GM12878 (cell line): Measurements from ENCODE around the gene AGPAT4. TPM values are rescaled to one million over a fixed set of nuclear protein-coding genes. Genes with fewer than 3 reads are reported as not detected.

Source experiments
- ATAC-seq: fragments of 200-7000 bp; cut with Tn5 transposase; 3 replicates; pipeline ENCODE4 v1.9.1; 2020; ENCODE audit warnings: mild to moderate bottlenecking, moderate library complexity
- BruUV-seq: library from RNA; stranded (reverse); fragments of 400-500 nt; replicated peaks from 2 replicates; lab custom pipeline; 2021; lab: Mats Ljungman, UMichigan
- CTCF ChIA-PET: fragments of 300-600 bp; sonication (Branson Sonifier 250); formaldehyde crosslinking; extraction: SDS; loops from one replicate; lab custom pipeline; 2021; ENCODE audit warnings: inconsistent platforms; lab: Yijun Ruan, JAX
- POLR2A ChIA-PET: fragments of 350-600 bp; formaldehyde crosslinking; extraction: SDS; loops from one replicate; lab custom pipeline; 2021; ENCODE audit warnings: inconsistent platforms; lab: Charles Lee
- RAD21 ChIA-PET: fragments of 300-600 bp; sonication (Branson Sonifier 250); formaldehyde crosslinking; loops from one replicate; lab custom pipeline; 2023; ENCODE audit warnings: antibody characterized with exemption; ENCODE audit not compliant: unreplicated experiment; lab: Charles Lee
- SMC1A ChIA-PET: fragments of 300-600 bp; sonication (Branson Sonifier 250); formaldehyde crosslinking; loops from one replicate; lab custom pipeline; 2023; ENCODE audit not compliant: unreplicated experiment, uncharacterized antibody; lab: Charles Lee
- DNase-seq: peaks from one replicate; pipeline ENCODE4 v3.0.0-alpha.2; 2011; ENCODE audit warnings: low read depth, low spot score
- FAIRE-seq: peaks from 3 replicates; lab custom pipeline; 2011; peaks lifted over from hg19 to GRCh38; lab: Jason Lieb, UNC
- H2AFZ ChIP-seq: 2 replicates; pipeline ENCODE4 v1.6.0; 2011; ENCODE audit warnings: low read depth, low read length, control low read depth; ENCODE audit not compliant: control insufficient read depth
- H3K27ac ChIP-seq: 2 replicates; pipeline ENCODE4 v1.5.1; 2011; ENCODE audit warnings: control low read depth; ENCODE audit not compliant: control insufficient read depth, insufficient read depth
- H3K27me3 ChIP-seq, 2 experiments: replicated peaks in 1 of 2; 2 replicates each; pipeline versions ENCODE4 v1.6.0 to v1.6.1; 2011; ENCODE audit warnings: low read length in 1 of 2; ENCODE audit not compliant: control insufficient read depth in 2 of 2, insufficient read depth in 2 of 2
- H3K36me3 ChIP-seq, 2 experiments: 2 replicates each; pipeline ENCODE4 v1.5.1; 2011; ENCODE audit warnings: low read length in 1 of 2; ENCODE audit not compliant: control insufficient read depth in 2 of 2, insufficient read depth in 2 of 2
- H3K4me1 ChIP-seq: 2 replicates; pipeline ENCODE4 v1.6.1; 2011; ENCODE audit warnings: mild to moderate bottlenecking, low read length, moderate library complexity, mixed read lengths; ENCODE audit not compliant: control insufficient read depth, insufficient read depth
- H3K4me2 ChIP-seq: 2 replicates; pipeline ENCODE4 v1.6.0; 2011; ENCODE audit warnings: control low read depth; ENCODE audit not compliant: control insufficient read depth, insufficient read depth
- H3K4me3 ChIP-seq: fragments of 200-600 bp; sonication (generic); 2 replicates; pipeline ENCODE4 v1.5.1; 2016
- H3K79me2 ChIP-seq: 2 replicates; pipeline ENCODE4 v1.6.0; 2011; ENCODE audit warnings: low read length; ENCODE audit not compliant: control insufficient read depth, insufficient read depth
- H3K9ac ChIP-seq: 2 replicates; pipeline ENCODE4 v1.8.0; 2011; ENCODE audit warnings: low read length, control low read depth, mixed read lengths; ENCODE audit not compliant: control insufficient read depth, insufficient read depth
- H3K9me3 ChIP-seq: replicated peaks from 3 replicates; pipeline ENCODE4 v1.5.1; 2011; ENCODE audit warnings: mild to moderate bottlenecking, low read length; ENCODE audit not compliant: control insufficient read depth, insufficient read depth
- H4K20me1 ChIP-seq: 2 replicates; pipeline ENCODE4 v1.6.0; 2011; ENCODE audit not compliant: control insufficient read depth, insufficient read depth
- ATF3 ChIP-seq: IDR thresholded peaks from 2 replicates; pipeline ENCODE4 v1.6.1; 2011; ENCODE audit warnings: low read depth, mild to moderate bottlenecking, low read length, moderate library complexity, borderline replicate concordance; ENCODE audit errors: extremely low read depth
- BCL11A ChIP-seq: IDR thresholded peaks from 2 replicates; pipeline ENCODE4 v1.6.1; 2011; ENCODE audit warnings: low read depth, low read length
- BCL3 ChIP-seq: IDR thresholded peaks from 2 replicates; pipeline ENCODE4 v1.6.1; 2011; ENCODE audit warnings: borderline replicate concordance, low read depth, mild to moderate bottlenecking, moderate library complexity, low read length; ENCODE audit not compliant: insufficient read depth, poor library complexity, severe bottlenecking
- BHLHE40 ChIP-seq, 2 experiments: fragments of 450-650 bp in 1 of 2; IDR thresholded peaks; 2 replicates each; pipeline ENCODE4 v1.6.1; 2011 to 2017; ENCODE audit warnings: low read depth in 2 of 2, borderline replicate concordance in 1 of 2, improper control_type of control experiment in 1 of 2, low read length in 1 of 2, mild to moderate bottlenecking in 1 of 2
- CBX5 ChIP-seq: sonication (generic); IDR thresholded peaks from 2 replicates; pipeline ENCODE4 v1.6.1; 2016; ENCODE audit warnings: low read depth, moderate library complexity, mild to moderate bottlenecking, inconsistent platforms
- CEBPB ChIP-seq, 2 experiments: fragments of 150-350 bp in 1 of 2; IDR thresholded peaks; 2 replicates each; pipeline ENCODE4 v1.6.1; 2012 to 2014; ENCODE audit warnings: low read depth in 2 of 2, low read length in 2 of 2, borderline replicate concordance in 1 of 2, inconsistent platforms in 1 of 2
- KAT2A ChIP-seq: conservative IDR thresholded peaks from 2 replicates; pipeline ENCODE4 v1.6.1; 2011; ENCODE audit warnings: low read depth, low read length; ENCODE audit not compliant: control insufficient read depth
- MYB ChIP-seq: fragments of 150-350 bp; IDR thresholded peaks from 2 replicates; pipeline ENCODE4 v1.6.1; 2014; ENCODE audit warnings: mild to moderate bottlenecking, low read depth, low read length, borderline replicate concordance
- NFXL1 ChIP-seq: fragments of 450-650 bp; IDR thresholded peaks from 2 replicates; pipeline ENCODE4 v1.6.1; 2017; ENCODE audit warnings: antibody characterized with exemption, mild to moderate bottlenecking, borderline replicate concordance
- NFYB ChIP-seq: IDR thresholded peaks from 2 replicates; pipeline ENCODE4 v1.6.1; 2011; ENCODE audit warnings: low read depth, mild to moderate bottlenecking, low read length, improper control_type of control experiment, moderate library complexity; ENCODE audit not compliant: insufficient read depth
- POLR2A ChIP-seq: IDR thresholded peaks from 2 replicates; pipeline ENCODE4 v1.6.1; 2011; ENCODE audit warnings: low read depth, mild to moderate bottlenecking, low read length
- SRF ChIP-seq, 2 experiments: IDR thresholded peaks; 2 replicates each; pipeline ENCODE4 v1.6.1; 2011; ENCODE audit warnings: low read depth in 2 of 2, low read length in 2 of 2, mild to moderate bottlenecking in 1 of 2, moderate library complexity in 1 of 2
- STAT1 ChIP-seq: fragments of 450-650 bp; conservative IDR thresholded peaks from 2 replicates; pipeline ENCODE4 v1.6.1; 2014; ENCODE audit warnings: antibody characterized with exemption, mild to moderate bottlenecking
- TCF12 ChIP-seq: IDR thresholded peaks from 2 replicates; pipeline ENCODE4 v1.6.1; 2011; ENCODE audit warnings: low read depth, mild to moderate bottlenecking, low read length
- ZBTB4 ChIP-seq: fragments of 450-650 bp; formaldehyde crosslinking; IDR thresholded peaks from 2 replicates; pipeline ENCODE4 v1.4.0; 2022; ENCODE audit warnings: mild to moderate bottlenecking, moderate library complexity
- ZNF217 ChIP-seq: fragments of 450-650 bp; IDR thresholded peaks from 2 replicates; pipeline ENCODE4 v1.6.1; 2017; ENCODE audit warnings: antibody characterized with exemption, mild to moderate bottlenecking
- ZNF274 ChIP-seq: IDR thresholded peaks from one replicate; pipeline ENCODE4 v1.8.0; 2011; ENCODE audit not compliant: insufficient read length, insufficient read depth
- WGBS: methylation state at CpG from one replicate; pipeline ENCODE4 v1.1.6; 2016; ENCODE audit warnings: low lambda C conversion rate; ENCODE audit not compliant: insufficient replicate concordance, insufficient coverage; ENCODE audit errors: missing lambda C conversion rate; 5-methylcytosine and 5-hydroxymethylcytosine counted together
- in situ Hi-C: fragments of 300-500 bp; cut with MboI; formaldehyde crosslinking; loops from 9 replicates; pipeline ENCODE4 v1.14.3; 2018; ENCODE audit warnings: mixed read lengths
- intact Hi-C: fragments of 100-400 bp; cut with micrococcal nuclease; formaldehyde crosslinking; loops from one replicate; pipeline ENCODE4 v1.14.2; 2022; ENCODE audit not compliant: unreplicated experiment
- polyA plus RNA-seq, 11 experiments: library from polyadenylated mRNA; depleted of rRNA in 4 of 11; unstranded in 6 of 11; stranded (reverse) in 5 of 11; fragments of >200 nt; fragmentation: Nextera tagmentation in 4 of 11; fragmentation: Illumina TruSeq in 1 of 11; extraction: Ambion mirVana in 4 of 11; extraction: Trizol in 1 of 11; gene quantifications; 1 replicate in 1 of 11; 2 replicates in 10 of 11; pipeline versions ENCODE4 v1.2.1 to v1.2.3, GENCODE V29; 2011 to 2016; ENCODE audit warnings: inconsistent platforms in 2 of 11, missing spikeins in 2 of 11, low read depth in 1 of 11
- total RNA-seq, 4 experiments: library from RNA; depleted of rRNA in 3 of 4; stranded (reverse); fragments of >200 nt in 3 of 4; fragmentation: Illumina TruSeq in 1 of 4; extraction: Trizol in 1 of 4; gene quantifications; 2 replicates each; pipeline versions ENCODE4 v1.2.1 to v1.2.3, GENCODE V29; 2013 to 2021
- TF ChIP-seq, protein P1 (sequence below): IDR thresholded peaks from 2 replicates; pipeline ENCODE4 v1.6.1; 2011; ENCODE audit warnings: borderline replicate concordance, low read depth, mild to moderate bottlenecking, moderate library complexity, mixed read lengths, low read length; ENCODE audit not compliant: insufficient read depth; ENCODE audit errors: extremely low read length

The AGPAT4 gene
- total and polyA plus RNA-seq, 10 of the 15 experiments (the other 5 are each of a cell fraction or from before 2014, with no cell fraction given), result 0.34 to 2.2 (median 1.3) TPM

DNA sequence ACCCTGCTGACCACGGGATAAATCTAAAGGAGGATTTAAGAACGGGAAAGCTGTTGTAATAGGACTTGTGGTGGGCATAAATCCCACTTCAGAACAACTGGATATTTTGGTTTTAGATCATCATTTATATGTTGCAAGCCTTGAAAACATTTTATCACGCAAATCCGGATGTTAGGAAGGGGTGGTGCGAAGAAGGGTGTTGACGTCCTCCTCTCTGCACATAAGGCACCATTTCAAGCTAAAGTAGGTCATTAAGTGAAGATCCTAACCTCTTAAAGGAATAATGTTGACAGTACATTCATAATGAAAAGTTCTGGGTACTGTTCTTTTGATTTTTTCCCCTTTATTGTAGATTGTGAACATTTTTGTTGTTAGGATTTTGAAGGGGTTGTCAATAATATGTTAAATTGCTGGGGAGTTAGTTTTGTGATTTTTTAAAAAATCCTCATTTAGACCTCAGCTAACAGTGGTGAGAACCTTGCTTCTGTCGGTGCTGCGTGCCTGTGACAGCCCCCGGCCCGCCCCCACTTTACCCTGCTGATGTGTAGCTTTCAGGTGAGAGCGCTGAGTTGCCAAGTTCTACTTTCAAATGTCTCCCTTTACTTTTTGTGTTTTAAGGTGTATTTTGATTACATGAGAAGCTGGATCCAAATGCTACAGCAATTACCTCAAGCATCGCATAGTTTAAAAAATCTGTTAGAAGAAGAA lies 193.4 kb downstream of the AGPAT4 start:
- intact Hi-C loops (no loop called here), in situ Hi-C loops (no loop called here)
- Histone ChIP-seq H3K9ac (no peak overlapping the region), H3K9me3 (no peaks in the 10 kb centered on the region), H2AFZ (no peak overlapping the region), H3K79me2 (no peaks in the 10 kb centered on the region), H4K20me1 (no peaks in the 10 kb centered on the region), H3K36me3 (peaks cover 6 to 34% of the 10 kb centered on the region in 2 experiments), H3K27ac (no peak overlapping the region), H3K27me3 (no peaks in the 10 kb centered on the region), H3K4me3 (no peak overlapping the region), H3K4me1 (no peaks in the 10 kb centered on the region), H3K4me2 (no peak overlapping the region)
- RAD21 ChIA-PET, result no interaction called here
- ATAC-seq, result no peak
- CTCF ChIA-PET, result no interaction called here
- TF ChIP-seq ATF3, result no peak
- TF ChIP-seq MYB, result no peak
- TF ChIP-seq POLR2A, result no peak
- no peak for TF ChIP-seq ZBTB4 (CRISPR knock-in tag)
- TF ChIP-seq ZNF217, result no peak
- no peak for TF ChIP-seq BCL11A
- TF ChIP-seq, protein P1, sequence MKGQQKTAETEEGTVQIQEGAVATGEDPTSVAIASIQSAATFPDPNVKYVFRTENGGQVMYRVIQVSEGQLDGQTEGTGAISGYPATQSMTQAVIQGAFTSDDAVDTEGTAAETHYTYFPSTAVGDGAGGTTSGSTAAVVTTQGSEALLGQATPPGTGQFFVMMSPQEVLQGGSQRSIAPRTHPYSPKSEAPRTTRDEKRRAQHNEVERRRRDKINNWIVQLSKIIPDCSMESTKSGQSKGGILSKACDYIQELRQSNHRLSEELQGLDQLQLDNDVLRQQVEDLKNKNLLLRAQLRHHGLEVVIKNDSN, result no peak
- no peak for TF ChIP-seq ZNF274
- no peak for TF ChIP-seq TCF12
- TF ChIP-seq BHLHE40 (IDR thresholded peaks at IDR 0.05; ENCODE audit: borderline replicate concordance in 1 of 2, low read depth in 2 of 2, low read length in 1 of 2), result no peak
- no peak for TF ChIP-seq STAT1
- TF ChIP-seq KAT2A, result no peak
- no peak for TF ChIP-seq CBX5
- TF ChIP-seq SRF (IDR thresholded peaks at IDR 0.05; ENCODE audit: low read depth in 2 of 2, low read length in 2 of 2), result no peak
- no peak for TF ChIP-seq CEBPB (IDR thresholded peaks at IDR 0.05; ENCODE audit: borderline replicate concordance in 1 of 2, low read depth in 2 of 2, low read length in 2 of 2)
- TF ChIP-seq BCL3, result no peak
- TF ChIP-seq NFYB, result no peak
- no peak for TF ChIP-seq NFXL1
- no peak for FAIRE-seq
- POLR2A ChIA-PET, result no interaction called here
- DNase-seq, result no peak
- BruUV-seq, result no TSS peak
- SMC1A ChIA-PET, result interaction anchor here (0.7 kb wide), 1 partner anchor 38 kb away, joined by 3 read pairs; no protein-coding TSS in a partner anchor
- 96% methylated on average over 12 of the region's 12 CpGs for WGBS
